PFSK-1 (cell line): ENCODE measurements around the gene ARHGEF19.
A peak's percentile ranks its signal among the peaks of the same experiment; 100 is the strongest.

Experiments used
- FOXP2 ChIP-seq: optimal IDR thresholded peaks from 2 replicates; pipeline ENCODE3; 2011; ENCODE audit warnings: borderline replicate concordance, control low read depth, inconsistent platforms; ENCODE audit not compliant: insufficient read depth; ENCODE audit errors: extremely low read length, extremely low read depth
- POLR2AphosphoS5 ChIP-seq: IDR thresholded peaks from 2 replicates; pipeline ENCODE4 v1.6.1; 2012; ENCODE audit warnings: low read depth, mild to moderate bottlenecking, control low read depth, low read length, moderate library complexity
- REST ChIP-seq, 2 experiments: IDR thresholded peaks; 2 replicates each; pipeline versions ENCODE4 v1.6.1 to v1.8.0; 2011 to 2012; ENCODE audit warnings: low read depth in 2 of 2, low read length in 2 of 2, control low read depth in 1 of 2, inconsistent platforms in 1 of 2, mild to moderate bottlenecking in 1 of 2, moderate library complexity in 1 of 2; ENCODE audit not compliant: insufficient read depth in 1 of 2
- SIN3A ChIP-seq: IDR thresholded peaks from 2 replicates; pipeline ENCODE4 v1.6.1; 2012; ENCODE audit warnings: mild to moderate bottlenecking, low read length, moderate library complexity, borderline replicate concordance; ENCODE audit not compliant: insufficient read depth
- TAF1 ChIP-seq: IDR thresholded peaks from 2 replicates; pipeline ENCODE4 v1.6.1; 2012; ENCODE audit warnings: low read length, control low read depth, borderline replicate concordance; ENCODE audit not compliant: insufficient read depth

GRCh38 chr1:16164213-16165072 lies 48.0 kb downstream of the ARHGEF19 start:
- TF ChIP-seq REST (IDR thresholded peaks at IDR 0.05; ENCODE audit: insufficient read depth in 1 of 2, low read depth in 2 of 2, low read length in 2 of 2) (no peak), POLR2AphosphoS5 (peak; percentile 62), TAF1 (no peak; the same call in 1 of the 2 replicates), SIN3A (peak; percentile 96), FOXP2 (peak; percentile 71)
